ENCODE results near the gene PCBP1.

DNA sequence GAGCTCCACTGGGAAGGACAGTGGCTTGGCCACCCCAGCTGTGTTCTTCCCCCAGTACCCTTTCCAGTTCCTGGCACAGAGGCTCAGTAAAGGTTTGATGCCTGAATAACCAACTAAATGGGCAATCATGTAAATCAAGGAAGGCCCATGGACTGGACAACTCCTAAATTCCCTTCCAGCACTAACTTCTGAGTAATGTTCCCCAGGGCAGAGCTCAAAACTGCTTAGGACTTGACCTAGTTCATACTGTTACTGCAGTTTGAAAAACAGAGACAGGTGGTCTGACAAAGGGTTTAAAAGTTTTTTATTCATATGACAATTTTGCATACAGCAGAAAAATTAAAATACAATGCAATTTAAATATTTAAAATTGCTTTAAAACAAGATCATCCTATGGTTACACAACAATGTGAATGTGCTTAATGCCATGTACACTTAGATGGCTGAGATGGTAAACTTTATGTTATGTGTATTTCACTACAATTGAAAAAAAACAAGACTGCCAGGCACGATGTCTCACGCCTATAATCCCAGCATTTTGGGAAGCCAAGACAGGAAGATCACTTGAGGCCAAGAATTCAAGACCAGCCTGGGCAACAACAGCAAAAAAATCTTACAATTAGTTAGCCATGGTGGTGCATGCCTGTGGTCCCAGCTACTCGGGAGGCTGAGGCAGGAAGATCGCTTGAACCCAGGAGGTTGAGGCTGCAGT, 26.2 kb downstream of the PCBP1 start:
- TF ChIP-seq, protein P1, sequence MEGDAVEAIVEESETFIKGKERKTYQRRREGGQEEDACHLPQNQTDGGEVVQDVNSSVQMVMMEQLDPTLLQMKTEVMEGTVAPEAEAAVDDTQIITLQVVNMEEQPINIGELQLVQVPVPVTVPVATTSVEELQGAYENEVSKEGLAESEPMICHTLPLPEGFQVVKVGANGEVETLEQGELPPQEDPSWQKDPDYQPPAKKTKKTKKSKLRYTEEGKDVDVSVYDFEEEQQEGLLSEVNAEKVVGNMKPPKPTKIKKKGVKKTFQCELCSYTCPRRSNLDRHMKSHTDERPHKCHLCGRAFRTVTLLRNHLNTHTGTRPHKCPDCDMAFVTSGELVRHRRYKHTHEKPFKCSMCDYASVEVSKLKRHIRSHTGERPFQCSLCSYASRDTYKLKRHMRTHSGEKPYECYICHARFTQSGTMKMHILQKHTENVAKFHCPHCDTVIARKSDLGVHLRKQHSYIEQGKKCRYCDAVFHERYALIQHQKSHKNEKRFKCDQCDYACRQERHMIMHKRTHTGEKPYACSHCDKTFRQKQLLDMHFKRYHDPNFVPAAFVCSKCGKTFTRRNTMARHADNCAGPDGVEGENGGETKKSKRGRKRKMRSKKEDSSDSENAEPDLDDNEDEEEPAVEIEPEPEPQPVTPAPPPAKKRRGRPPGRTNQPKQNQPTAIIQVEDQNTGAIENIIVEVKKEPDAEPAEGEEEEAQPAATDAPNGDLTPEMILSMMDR (IDR thresholded peaks at IDR 0.05) = no peak
- no peak for TF ChIP-seq POLR2AphosphoS5 (IDR thresholded peaks at IDR 0.05; ENCODE audit: low read depth, low read length)
- TF ChIP-seq, protein P2, sequence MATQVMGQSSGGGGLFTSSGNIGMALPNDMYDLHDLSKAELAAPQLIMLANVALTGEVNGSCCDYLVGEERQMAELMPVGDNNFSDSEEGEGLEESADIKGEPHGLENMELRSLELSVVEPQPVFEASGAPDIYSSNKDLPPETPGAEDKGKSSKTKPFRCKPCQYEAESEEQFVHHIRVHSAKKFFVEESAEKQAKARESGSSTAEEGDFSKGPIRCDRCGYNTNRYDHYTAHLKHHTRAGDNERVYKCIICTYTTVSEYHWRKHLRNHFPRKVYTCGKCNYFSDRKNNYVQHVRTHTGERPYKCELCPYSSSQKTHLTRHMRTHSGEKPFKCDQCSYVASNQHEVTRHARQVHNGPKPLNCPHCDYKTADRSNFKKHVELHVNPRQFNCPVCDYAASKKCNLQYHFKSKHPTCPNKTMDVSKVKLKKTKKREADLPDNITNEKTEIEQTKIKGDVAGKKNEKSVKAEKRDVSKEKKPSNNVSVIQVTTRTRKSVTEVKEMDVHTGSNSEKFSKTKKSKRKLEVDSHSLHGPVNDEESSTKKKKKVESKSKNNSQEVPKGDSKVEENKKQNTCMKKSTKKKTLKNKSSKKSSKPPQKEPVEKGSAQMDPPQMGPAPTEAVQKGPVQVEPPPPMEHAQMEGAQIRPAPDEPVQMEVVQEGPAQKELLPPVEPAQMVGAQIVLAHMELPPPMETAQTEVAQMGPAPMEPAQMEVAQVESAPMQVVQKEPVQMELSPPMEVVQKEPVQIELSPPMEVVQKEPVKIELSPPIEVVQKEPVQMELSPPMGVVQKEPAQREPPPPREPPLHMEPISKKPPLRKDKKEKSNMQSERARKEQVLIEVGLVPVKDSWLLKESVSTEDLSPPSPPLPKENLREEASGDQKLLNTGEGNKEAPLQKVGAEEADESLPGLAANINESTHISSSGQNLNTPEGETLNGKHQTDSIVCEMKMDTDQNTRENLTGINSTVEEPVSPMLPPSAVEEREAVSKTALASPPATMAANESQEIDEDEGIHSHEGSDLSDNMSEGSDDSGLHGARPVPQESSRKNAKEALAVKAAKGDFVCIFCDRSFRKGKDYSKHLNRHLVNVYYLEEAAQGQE (IDR thresholded peaks at IDR 0.05; ENCODE audit: insufficient read depth in 1 of 2, low read depth in 2 of 2, low read length in 1 of 2) = no peak
- no peak for TF ChIP-seq SIN3A (IDR thresholded peaks at IDR 0.05; ENCODE audit: borderline replicate concordance, insufficient read depth, low read depth, low read length)
- TF ChIP-seq TCF7L2 (IDR thresholded peaks at IDR 0.05; ENCODE audit: low read depth, low read length) = no peak
